K562 (cell line): ENCODE measurements around the gene C2CD4D. TPM values are rescaled to one million over a fixed set of nuclear protein-coding genes. Genes with fewer than 3 reads are reported as not detected.

Experiments
- ATAC-seq: fragments of 200-7000 bp; cut with Tn5 transposase; 3 replicates; pipeline ENCODE4 v1.9.1; 2020; ENCODE audit warnings: moderate library complexity
- BruUV-seq: library from RNA; stranded (reverse); fragments of 400-500 nt; replicated peaks from 2 replicates; lab custom pipeline; 2021; lab: Mats Ljungman, UMichigan
- CTCF ChIA-PET: fragments of 300-600 bp; formaldehyde crosslinking; extraction: SDS; loops from one replicate; lab custom pipeline; 2021; ENCODE audit warnings: low intra/inter-chr PET ratio; lab: Yijun Ruan, JAX
- POLR2A ChIA-PET: fragments of 300-600, 350-650 bp; sonication (Branson Sonifier 250); formaldehyde crosslinking; extraction: SDS; loops from one replicate; lab custom pipeline; 2021; ENCODE audit warnings: antibody characterized with exemption, inconsistent platforms; lab: Yijun Ruan, JAX
- DNase-seq, 4 experiments: peaks; one replicate each; pipeline versions ENCODE4 v3.0.0 to v3.0.0-alpha.2; 2011 to 2018; ENCODE audit warnings: low spot score in 3 of 4, mixed read lengths in 3 of 4; ENCODE audit errors: extremely low read depth in 1 of 4
- FAIRE-seq: peaks from 2 replicates; lab custom pipeline; 2011; peaks lifted over from hg19 to GRCh38; lab: Jason Lieb, UNC
- H2AFZ ChIP-seq: 2 replicates; pipeline ENCODE4 v1.6.0; 2011; ENCODE audit warnings: low read depth, low read length, control low read depth, inconsistent platforms
- H3K27ac ChIP-seq: fragments of 200-600 bp; 3 replicates; pipeline ENCODE4 v1.8.0; 2011; ENCODE audit warnings: low read depth, mild to moderate bottlenecking, control low read depth, inconsistent platforms, low read length, moderate library complexity, mixed read lengths; ENCODE audit errors: extremely low read depth
- H3K27me3 ChIP-seq, 2 experiments: fragments of 300-600 bp in 1 of 2; 2 replicates in 1 of 2; 3 replicates in 1 of 2; pipeline versions ENCODE4 v1.6.0 to v1.8.0; 2011; ENCODE audit warnings: inconsistent platforms in 2 of 2, low read length in 2 of 2, mild to moderate bottlenecking in 1 of 2, mixed read lengths in 1 of 2, moderate library complexity in 1 of 2; ENCODE audit not compliant: control insufficient read depth in 2 of 2, insufficient read depth in 2 of 2
- H3K36me3 ChIP-seq: fragments of 300-600 bp; 3 replicates; pipeline ENCODE4 v1.8.0; 2011; ENCODE audit warnings: mild to moderate bottlenecking, low read length, inconsistent platforms; ENCODE audit not compliant: control insufficient read depth, insufficient read depth
- H3K4me1 ChIP-seq, 2 experiments: fragments of 200-600 bp in 1 of 2; replicated peaks in 1 of 2; 2 replicates in 1 of 2; 3 replicates in 1 of 2; pipeline versions ENCODE4 v1.5.1 to v1.8.0; 2011; ENCODE audit warnings: inconsistent platforms in 2 of 2, low read length in 2 of 2, mild to moderate bottlenecking in 1 of 2, mixed read lengths in 1 of 2, moderate library complexity in 1 of 2; ENCODE audit not compliant: control insufficient read depth in 2 of 2, insufficient read depth in 2 of 2
- H3K4me2 ChIP-seq: 2 replicates; pipeline ENCODE4 v1.6.1; 2011; ENCODE audit warnings: low read length, control low read depth, inconsistent platforms, mixed read lengths; ENCODE audit not compliant: insufficient read depth
- H3K4me3 ChIP-seq: fragments of 200-600 bp; sonication (generic), shearing (Covaris generic); 2 replicates; pipeline ENCODE4 v1.5.1; 2016; ENCODE audit warnings: control low read depth, inconsistent platforms
- H3K79me2 ChIP-seq: fragments of 200-600 bp; 3 replicates; pipeline ENCODE4 v1.8.0; 2011; ENCODE audit warnings: low read length, inconsistent platforms; ENCODE audit not compliant: control insufficient read depth, insufficient read depth
- H3K9ac ChIP-seq, 2 experiments: 2 replicates each; pipeline versions ENCODE4 v1.6.0 to v1.6.1; 2011; ENCODE audit warnings: low read depth in 2 of 2, low read length in 2 of 2, control low read depth in 1 of 2, inconsistent platforms in 1 of 2, mild to moderate bottlenecking in 1 of 2, mixed read lengths in 1 of 2; ENCODE audit not compliant: insufficient read depth in 1 of 2
- H3K9me1 ChIP-seq: one replicate; pipeline ENCODE4 v1.6.0; 2011; ENCODE audit warnings: inconsistent platforms, mild to moderate bottlenecking, low read length, moderate library complexity; ENCODE audit not compliant: control insufficient read depth, insufficient read depth
- H3K9me3 ChIP-seq: replicated peaks from 2 replicates; pipeline ENCODE4 v1.5.1; 2011; ENCODE audit warnings: low read depth, low read length, inconsistent platforms; ENCODE audit not compliant: control insufficient read depth, insufficient read depth
- H4K20me1 ChIP-seq: replicated peaks from 2 replicates; pipeline ENCODE4 v1.6.1; 2011; ENCODE audit warnings: low read length, inconsistent platforms, mixed read lengths; ENCODE audit not compliant: control insufficient read depth, insufficient read depth
- BRD4 ChIP-seq: fragments of 200-600 bp; sonication (generic); IDR thresholded peaks from 2 replicates; pipeline ENCODE4 v1.6.1; 2017; ENCODE audit warnings: inconsistent platforms
- HSF4 ChIP-seq: fragments of 250-450 bp; sonication (Bioruptor Pico); IDR thresholded peaks from 2 replicates; pipeline ENCODE4 v2.1.2; 2022; ENCODE audit warnings: mild to moderate bottlenecking, moderate library complexity, borderline replicate concordance
- NUFIP1 ChIP-seq: fragments of 450-650 bp; IDR thresholded peaks from 2 replicates; pipeline ENCODE4 v1.6.1; 2018; ENCODE audit not compliant: partially characterized antibody
- STAT5A ChIP-seq: IDR thresholded peaks from 2 replicates; pipeline ENCODE4 v1.6.1; 2012; ENCODE audit warnings: low read length, inconsistent platforms, borderline replicate concordance
- TEAD2 ChIP-seq: fragments of 450-650 bp; IDR thresholded peaks from 2 replicates; pipeline ENCODE4 v1.6.1; 2016; ENCODE audit warnings: missing genetic modification characterization, control low read depth, missing compliant biosample characterization
- ZNF197 ChIP-seq: fragments of 200-800 bp; sonication (Bioruptor generic); IDR thresholded peaks from 2 replicates; pipeline ENCODE4 v1.6.1; 2016; ENCODE audit warnings: low read depth, missing genetic modification characterization, missing compliant biosample characterization
- WGBS: fragments of 100-300 bp; shearing (Covaris generic); methylation state at CpG from one replicate; pipeline ENCODE4 v1.1.6; 2016; ENCODE audit warnings: low coverage, mixed read lengths; ENCODE audit not compliant: insufficient coverage; ENCODE audit errors: missing lambda C conversion rate; 5-methylcytosine and 5-hydroxymethylcytosine counted together
- in situ Hi-C: fragments of 300-500 bp; cut with MboI; formaldehyde crosslinking; loops from 4 replicates; pipeline ENCODE4 v1.15.0; 2018; ENCODE audit warnings: inconsistent platforms, mixed read lengths
- intact Hi-C: fragments of 100-400 bp; cut with micrococcal nuclease; formaldehyde crosslinking; loops from 2 replicates; pipeline ENCODE4 v1.14.2; 2022
- polyA plus RNA-seq, 8 experiments: library from polyadenylated mRNA; depleted of rRNA in 4 of 8; stranded (reverse) in 5 of 8; unstranded in 3 of 8; fragments of >200 nt; fragmentation: Nextera tagmentation in 2 of 8; fragmentation: Illumina TruSeq in 1 of 8; extraction: Ambion mirVana in 2 of 8; extraction: Trizol in 1 of 8; gene quantifications; 2 replicates each; pipeline versions ENCODE4 v1.2.1 to v1.2.3, GENCODE V29; 2011 to 2014; ENCODE audit warnings: inconsistent platforms in 1 of 8, missing spikeins in 1 of 8
- total RNA-seq, 7 experiments: library from RNA; depleted of rRNA in 6 of 7; stranded (reverse); fragments of >200 nt in 6 of 7; fragmentation: Illumina TruSeq in 2 of 7; extraction: Trizol in 2 of 7; gene quantifications; 2 replicates each; pipeline versions ENCODE4 v1.2.1 to v1.2.3, GENCODE V29; 2011 to 2021; ENCODE audit warnings: low replicate concordance in 1 of 7
- TF ChIP-seq, protein P1 (sequence below): fragments of 450-650 bp; formaldehyde crosslinking; IDR thresholded peaks from 2 replicates; pipeline ENCODE4 v1.4.0; 2020; ENCODE audit warnings: mild to moderate bottlenecking, moderate library complexity
- TF ChIP-seq, protein P2 (sequence below): sonication (generic); formaldehyde crosslinking; IDR thresholded peaks from 2 replicates; pipeline ENCODE4 v1.8.0; 2023; ENCODE audit warnings: mild to moderate bottlenecking, missing genetic modification reagents
- TF ChIP-seq, protein P3 (sequence below): fragments of 250-450 bp; sonication (Bioruptor Pico); IDR thresholded peaks from 2 replicates; pipeline ENCODE4 v1.4.0; 2020
- TF ChIP-seq, protein P4 (sequence below): conservative IDR thresholded peaks from 2 replicates; pipeline ENCODE4 v1.6.1; 2011; ENCODE audit warnings: low read depth, mild to moderate bottlenecking, low read length; ENCODE audit not compliant: control insufficient read depth

The C2CD4D gene
- total and polyA plus RNA-seq, 9 of the 15 experiments (the other 6 are each of a cell fraction or from before 2014, with no cell fraction given), result not detected

DNA sequence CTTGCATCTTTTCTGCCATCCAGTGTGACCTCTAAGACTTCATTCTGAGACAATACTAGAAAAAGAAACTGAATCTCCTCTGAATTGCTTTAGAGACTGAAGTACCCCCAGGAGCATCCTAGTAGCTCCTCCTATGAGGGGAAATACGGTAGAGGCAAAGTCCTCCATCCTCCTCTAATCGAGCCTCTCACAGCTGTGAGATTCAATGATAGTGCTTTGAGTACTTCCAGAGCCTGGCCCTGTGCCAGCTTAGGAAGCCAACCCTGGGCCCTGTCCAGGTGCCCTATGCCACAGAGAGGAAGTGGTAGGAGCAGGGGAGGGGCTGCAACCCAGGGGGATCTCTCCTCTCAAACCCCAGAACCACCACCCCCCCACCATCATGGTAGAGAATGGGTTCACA is 18.7 kb downstream of the C2CD4D start (continued):
- TF ChIP-seq ZNF197 (CRISPR knock-in tag) (no peak), HSF4 (CRISPR knock-in tag) (no peak), BRD4 (no peak), NUFIP1 (no peak)
- TF ChIP-seq, all 486 proteins: peak for 2

DNA sequence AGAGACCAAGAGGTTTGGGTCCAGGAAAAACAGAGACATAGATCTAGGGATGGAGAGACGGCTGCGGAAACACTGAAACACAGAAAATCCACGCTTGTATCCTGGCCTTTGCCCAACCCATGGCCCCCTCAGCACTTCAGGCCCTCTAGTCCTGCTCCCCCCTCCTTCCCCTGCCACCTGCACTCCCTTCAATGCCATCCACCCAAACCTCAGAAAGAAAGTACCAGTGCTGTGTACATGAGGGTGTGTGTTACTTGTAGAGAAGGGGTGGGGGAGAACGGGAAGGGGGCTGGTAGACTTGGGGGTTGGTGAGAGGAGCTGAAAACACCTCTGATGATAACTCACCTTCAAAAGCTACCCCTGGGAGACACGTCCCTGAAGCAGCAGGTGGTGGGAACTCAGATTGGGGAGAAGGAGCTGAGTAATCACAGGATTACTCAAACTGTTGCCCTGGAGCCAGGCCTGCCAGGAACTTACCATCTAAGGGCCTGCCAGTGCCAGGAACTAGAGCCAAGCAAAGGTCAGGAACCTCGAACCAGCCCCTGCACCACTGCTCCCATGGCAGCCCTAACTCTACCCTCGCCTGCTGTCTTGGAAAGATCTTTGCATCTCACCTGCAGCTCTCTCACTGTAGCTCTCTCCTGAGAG is 19.5 kb downstream of the C2CD4D start:
- ATAC-seq (no peak), DNase-seq (no peak), FAIRE-seq (no peak)
- peaks cover 9% of the 10 kb centered on the region; the same call in 1 of the 2 replicates for H4K20me1 ChIP-seq
- no peak overlapping the region for H2AFZ ChIP-seq
- ChIA-PET POLR2A (interaction anchor here (1.0 to 1.1 kb wide), 2 partner anchors 10 to 13 kb away, joined by 3 read pairs; no protein-coding TSS in a partner anchor), CTCF (no interaction called here)
- no peaks in the 10 kb centered on the region for H3K9me1 ChIP-seq
- no peak overlapping the region for H3K4me2 ChIP-seq
- intact Hi-C loops (no loop called here), in situ Hi-C loops (no loop called here)
- H3K79me2 ChIP-seq, result no peaks in the 10 kb centered on the region
- H3K27ac ChIP-seq, result no peak overlapping the region
- no peaks in the 10 kb centered on the region for H3K36me3 ChIP-seq
- WGBS, result 5% methylated on average over 6 of the region's 7 CpGs
- no peak overlapping the region for H3K9ac ChIP-seq
- peaks cover 62 to 82% of the 10 kb centered on the region in 2 experiments for H3K27me3 ChIP-seq
- BruUV-seq, result no TSS peak
- H3K9me3 ChIP-seq, result no peaks in the 10 kb centered on the region
- peaks cover 0 to 3% of the 10 kb centered on the region in 2 experiments; a peak in 2 of 5 replicates for H3K4me1 ChIP-seq
- H3K4me3 ChIP-seq, result no peak overlapping the region
- TF ChIP-seq STAT5A, result no peak
- TF ChIP-seq, protein P1, sequence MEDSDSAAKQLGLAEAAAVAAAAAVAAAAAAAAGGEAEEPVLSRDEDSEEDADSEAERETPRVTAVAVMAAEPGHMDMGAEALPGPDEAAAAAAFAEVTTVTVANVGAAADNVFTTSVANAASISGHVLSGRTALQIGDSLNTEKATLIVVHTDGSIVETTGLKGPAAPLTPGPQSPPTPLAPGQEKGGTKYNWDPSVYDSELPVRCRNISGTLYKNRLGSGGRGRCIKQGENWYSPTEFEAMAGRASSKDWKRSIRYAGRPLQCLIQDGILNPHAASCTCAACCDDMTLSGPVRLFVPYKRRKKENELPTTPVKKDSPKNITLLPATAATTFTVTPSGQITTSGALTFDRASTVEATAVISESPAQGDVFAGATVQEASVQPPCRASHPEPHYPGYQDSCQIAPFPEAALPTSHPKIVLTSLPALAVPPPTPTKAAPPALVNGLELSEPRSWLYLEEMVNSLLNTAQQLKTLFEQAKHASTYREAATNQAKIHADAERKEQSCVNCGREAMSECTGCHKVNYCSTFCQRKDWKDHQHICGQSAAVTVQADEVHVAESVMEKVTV (CRISPR knock-in tag), result no peak
- TF ChIP-seq, protein P2, sequence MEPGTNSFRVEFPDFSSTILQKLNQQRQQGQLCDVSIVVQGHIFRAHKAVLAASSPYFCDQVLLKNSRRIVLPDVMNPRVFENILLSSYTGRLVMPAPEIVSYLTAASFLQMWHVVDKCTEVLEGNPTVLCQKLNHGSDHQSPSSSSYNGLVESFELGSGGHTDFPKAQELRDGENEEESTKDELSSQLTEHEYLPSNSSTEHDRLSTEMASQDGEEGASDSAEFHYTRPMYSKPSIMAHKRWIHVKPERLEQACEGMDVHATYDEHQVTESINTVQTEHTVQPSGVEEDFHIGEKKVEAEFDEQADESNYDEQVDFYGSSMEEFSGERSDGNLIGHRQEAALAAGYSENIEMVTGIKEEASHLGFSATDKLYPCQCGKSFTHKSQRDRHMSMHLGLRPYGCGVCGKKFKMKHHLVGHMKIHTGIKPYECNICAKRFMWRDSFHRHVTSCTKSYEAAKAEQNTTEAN (CRISPR knock-in tag), result no peak
- TF ChIP-seq, protein P3, sequence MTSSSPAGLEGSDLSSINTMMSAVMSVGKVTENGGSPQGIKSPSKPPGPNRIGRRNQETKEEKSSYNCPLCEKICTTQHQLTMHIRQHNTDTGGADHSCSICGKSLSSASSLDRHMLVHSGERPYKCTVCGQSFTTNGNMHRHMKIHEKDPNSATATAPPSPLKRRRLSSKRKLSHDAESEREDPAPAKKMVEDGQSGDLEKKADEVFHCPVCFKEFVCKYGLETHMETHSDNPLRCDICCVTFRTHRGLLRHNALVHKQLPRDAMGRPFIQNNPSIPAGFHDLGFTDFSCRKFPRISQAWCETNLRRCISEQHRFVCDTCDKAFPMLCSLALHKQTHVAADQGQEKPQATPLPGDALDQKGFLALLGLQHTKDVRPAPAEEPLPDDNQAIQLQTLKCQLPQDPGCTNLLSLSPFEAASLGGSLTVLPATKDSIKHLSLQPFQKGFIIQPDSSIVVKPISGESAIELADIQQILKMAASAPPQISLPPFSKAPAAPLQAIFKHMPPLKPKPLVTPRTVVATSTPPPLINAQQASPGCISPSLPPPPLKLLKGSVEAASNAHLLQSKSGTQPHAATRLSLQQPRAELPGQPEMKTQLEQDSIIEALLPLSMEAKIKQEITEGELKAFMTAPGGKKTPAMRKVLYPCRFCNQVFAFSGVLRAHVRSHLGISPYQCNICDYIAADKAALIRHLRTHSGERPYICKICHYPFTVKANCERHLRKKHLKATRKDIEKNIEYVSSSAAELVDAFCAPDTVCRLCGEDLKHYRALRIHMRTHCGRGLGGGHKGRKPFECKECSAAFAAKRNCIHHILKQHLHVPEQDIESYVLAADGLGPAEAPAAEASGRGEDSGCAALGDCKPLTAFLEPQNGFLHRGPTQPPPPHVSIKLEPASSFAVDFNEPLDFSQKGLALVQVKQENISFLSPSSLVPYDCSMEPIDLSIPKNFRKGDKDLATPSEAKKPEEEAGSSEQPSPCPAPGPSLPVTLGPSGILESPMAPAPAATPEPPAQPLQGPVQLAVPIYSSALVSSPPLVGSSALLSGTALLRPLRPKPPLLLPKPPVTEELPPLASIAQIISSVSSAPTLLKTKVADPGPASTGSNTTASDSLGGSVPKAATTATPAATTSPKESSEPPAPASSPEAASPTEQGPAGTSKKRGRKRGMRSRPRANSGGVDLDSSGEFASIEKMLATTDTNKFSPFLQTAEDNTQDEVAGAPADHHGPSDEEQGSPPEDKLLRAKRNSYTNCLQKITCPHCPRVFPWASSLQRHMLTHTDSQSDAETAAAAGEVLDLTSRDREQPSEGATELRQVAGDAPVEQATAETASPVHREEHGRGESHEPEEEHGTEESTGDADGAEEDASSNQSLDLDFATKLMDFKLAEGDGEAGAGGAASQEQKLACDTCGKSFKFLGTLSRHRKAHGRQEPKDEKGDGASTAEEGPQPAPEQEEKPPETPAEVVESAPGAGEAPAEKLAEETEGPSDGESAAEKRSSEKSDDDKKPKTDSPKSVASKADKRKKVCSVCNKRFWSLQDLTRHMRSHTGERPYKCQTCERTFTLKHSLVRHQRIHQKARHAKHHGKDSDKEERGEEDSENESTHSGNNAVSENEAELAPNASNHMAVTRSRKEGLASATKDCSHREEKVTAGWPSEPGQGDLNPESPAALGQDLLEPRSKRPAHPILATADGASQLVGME, result no peak
- TF ChIP-seq, protein P4, sequence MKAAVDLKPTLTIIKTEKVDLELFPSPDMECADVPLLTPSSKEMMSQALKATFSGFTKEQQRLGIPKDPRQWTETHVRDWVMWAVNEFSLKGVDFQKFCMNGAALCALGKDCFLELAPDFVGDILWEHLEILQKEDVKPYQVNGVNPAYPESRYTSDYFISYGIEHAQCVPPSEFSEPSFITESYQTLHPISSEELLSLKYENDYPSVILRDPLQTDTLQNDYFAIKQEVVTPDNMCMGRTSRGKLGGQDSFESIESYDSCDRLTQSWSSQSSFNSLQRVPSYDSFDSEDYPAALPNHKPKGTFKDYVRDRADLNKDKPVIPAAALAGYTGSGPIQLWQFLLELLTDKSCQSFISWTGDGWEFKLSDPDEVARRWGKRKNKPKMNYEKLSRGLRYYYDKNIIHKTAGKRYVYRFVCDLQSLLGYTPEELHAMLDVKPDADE, result no peak
- no peak for TF ChIP-seq TEAD2
